ENCODE results near the gene CSMD2.

GRCh38 chr1:33537885-33538284 is 627.1 kb downstream of the CSMD2 start:
- TF ChIP-seq EZH2 (IDR thresholded peaks at IDR 0.05) = no peak
- TF ChIP-seq, protein P1, sequence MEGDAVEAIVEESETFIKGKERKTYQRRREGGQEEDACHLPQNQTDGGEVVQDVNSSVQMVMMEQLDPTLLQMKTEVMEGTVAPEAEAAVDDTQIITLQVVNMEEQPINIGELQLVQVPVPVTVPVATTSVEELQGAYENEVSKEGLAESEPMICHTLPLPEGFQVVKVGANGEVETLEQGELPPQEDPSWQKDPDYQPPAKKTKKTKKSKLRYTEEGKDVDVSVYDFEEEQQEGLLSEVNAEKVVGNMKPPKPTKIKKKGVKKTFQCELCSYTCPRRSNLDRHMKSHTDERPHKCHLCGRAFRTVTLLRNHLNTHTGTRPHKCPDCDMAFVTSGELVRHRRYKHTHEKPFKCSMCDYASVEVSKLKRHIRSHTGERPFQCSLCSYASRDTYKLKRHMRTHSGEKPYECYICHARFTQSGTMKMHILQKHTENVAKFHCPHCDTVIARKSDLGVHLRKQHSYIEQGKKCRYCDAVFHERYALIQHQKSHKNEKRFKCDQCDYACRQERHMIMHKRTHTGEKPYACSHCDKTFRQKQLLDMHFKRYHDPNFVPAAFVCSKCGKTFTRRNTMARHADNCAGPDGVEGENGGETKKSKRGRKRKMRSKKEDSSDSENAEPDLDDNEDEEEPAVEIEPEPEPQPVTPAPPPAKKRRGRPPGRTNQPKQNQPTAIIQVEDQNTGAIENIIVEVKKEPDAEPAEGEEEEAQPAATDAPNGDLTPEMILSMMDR (IDR thresholded peaks at IDR 0.05) = no peak

Measured in neural progenitor cell (in vitro differentiated cells).